ENCODE results near the gene ADI1. TPM values are rescaled to one million over a fixed set of nuclear protein-coding genes. Genes with fewer than 3 reads are reported as not detected.

Gene ADI1
- total RNA-seq, 1 experiment from 2014 or later: 68.1 TPM

- DNase-seq (ENCODE audit: low read depth, low spot score): no peak
- in situ Hi-C loops (cut with HindIII; ENCODE audit: low pct_unique_long_range_greater_than_20kb, low sequenced_read_pairs): no loop called here
Measured at GRCh38 chr2:3472296-3472695, 47.0 kb downstream of the ADI1 start.

GRCh38 chr2:3470856-3471737, 48.2 kb downstream of the ADI1 start:
- in situ Hi-C loops (cut with HindIII; ENCODE audit: low pct_unique_long_range_greater_than_20kb, low sequenced_read_pairs): no loop called here
- no peak for DNase-seq (ENCODE audit: low read depth, low spot score)

- DNase-seq (ENCODE audit: low read depth, low spot score): no peak
- in situ Hi-C loops (cut with HindIII; ENCODE audit: low pct_unique_long_range_greater_than_20kb, low sequenced_read_pairs): no loop called here
Measured at GRCh38 chr2:3470166-3470651, 49.1 kb downstream of the ADI1 start.

GRCh38 chr2:3469486-3469885, 49.8 kb downstream of the ADI1 start:
- DNase-seq (ENCODE audit: low read depth, low spot score): no peak
- in situ Hi-C loops (cut with HindIII; ENCODE audit: low pct_unique_long_range_greater_than_20kb, low sequenced_read_pairs): no loop called here

- no peak for DNase-seq (ENCODE audit: low read depth, low spot score)
- in situ Hi-C loops (cut with HindIII; ENCODE audit: low pct_unique_long_range_greater_than_20kb, low sequenced_read_pairs): no loop called here
Measured at GRCh38 chr2:3468296-3468988, 50.9 kb downstream of the ADI1 start.

- no peak for DNase-seq (ENCODE audit: low read depth, low spot score)
- in situ Hi-C loops (cut with HindIII; ENCODE audit: low pct_unique_long_range_greater_than_20kb, low sequenced_read_pairs): no loop called here
Measured at GRCh38 chr2:3467654-3468053, 51.7 kb downstream of the ADI1 start.

GRCh38 chr2:3466966-3467365, 52.4 kb downstream of the ADI1 start:
- no peak for DNase-seq (ENCODE audit: low read depth, low spot score)
- in situ Hi-C loops (cut with HindIII; ENCODE audit: low pct_unique_long_range_greater_than_20kb, low sequenced_read_pairs): no loop called here

GRCh38 chr2:3466482-3466863, 52.9 kb downstream of the ADI1 start:
- in situ Hi-C loops (cut with HindIII; ENCODE audit: low pct_unique_long_range_greater_than_20kb, low sequenced_read_pairs): no loop called here
- no peak for DNase-seq (ENCODE audit: low read depth, low spot score)

GRCh38 chr2:3465844-3466481, 53.4 kb downstream of the ADI1 start:
- DNase-seq (ENCODE audit: low read depth, low spot score): no peak
- in situ Hi-C loops (cut with HindIII; ENCODE audit: low pct_unique_long_range_greater_than_20kb, low sequenced_read_pairs): no loop called here

GRCh38 chr2:3465328-3465727, 54.0 kb downstream of the ADI1 start:
- DNase-seq (ENCODE audit: low read depth, low spot score): no peak
- in situ Hi-C loops (cut with HindIII; ENCODE audit: low pct_unique_long_range_greater_than_20kb, low sequenced_read_pairs): no loop called here

- no peak for DNase-seq (ENCODE audit: low read depth, low spot score)
- in situ Hi-C loops (cut with HindIII; ENCODE audit: low pct_unique_long_range_greater_than_20kb, low sequenced_read_pairs): no loop called here
Measured at GRCh38 chr2:3464401-3465005, 54.8 kb downstream of the ADI1 start.

- no peak for DNase-seq (ENCODE audit: low read depth, low spot score)
- in situ Hi-C loops (cut with HindIII; ENCODE audit: low pct_unique_long_range_greater_than_20kb, low sequenced_read_pairs): no loop called here
Measured at GRCh38 chr2:3463944-3464343, 55.4 kb downstream of the ADI1 start.

GRCh38 chr2:3463186-3463835, 56.0 kb downstream of the ADI1 start:
- no peak for DNase-seq (ENCODE audit: low read depth, low spot score)
- in situ Hi-C loops (cut with HindIII; ENCODE audit: low pct_unique_long_range_greater_than_20kb, low sequenced_read_pairs): no loop called here

GRCh38 chr2:3462493-3463104, 56.7 kb downstream of the ADI1 start:
- no peak for DNase-seq (ENCODE audit: low read depth, low spot score)
- in situ Hi-C loops (cut with HindIII; ENCODE audit: low pct_unique_long_range_greater_than_20kb, low sequenced_read_pairs): no loop called here

- in situ Hi-C loops (cut with HindIII; ENCODE audit: low pct_unique_long_range_greater_than_20kb, low sequenced_read_pairs): no loop called here
- DNase-seq (ENCODE audit: low read depth, low spot score): peak; percentile 74
Measured at GRCh38 chr2:3461801-3462492, 57.4 kb downstream of the ADI1 start.

- in situ Hi-C loops (cut with HindIII; ENCODE audit: low pct_unique_long_range_greater_than_20kb, low sequenced_read_pairs): no loop called here
- no peak for DNase-seq (ENCODE audit: low read depth, low spot score)
Measured at GRCh38 chr2:3460831-3461800, 58.2 kb downstream of the ADI1 start.

Measured in SK-MEL-5 (cell line).